Loucy (cell line): ENCODE data around the gene JTB.
A peak's percentile ranks its signal among the peaks of the same experiment; 100 is the strongest.

Source experiments
- H2AFZ ChIP-seq: fragments of 200-600 bp; sonication (generic); 2 replicates; pipeline ENCODE4 v1.6.0; 2016; ENCODE audit warnings: antibody characterized with exemption, mild to moderate bottlenecking, low read length, moderate library complexity
- H3F3A ChIP-seq: fragments of 200-600 bp; 2 replicates; pipeline ENCODE4 v1.6.0; 2016; ENCODE audit warnings: antibody characterized with exemption, low read depth, mild to moderate bottlenecking
- H3K27me3 ChIP-seq: fragments of 200-600 bp; sonication (generic); 2 replicates; pipeline ENCODE4 v1.6.1; 2014; ENCODE audit warnings: low read length, mild to moderate bottlenecking; ENCODE audit not compliant: insufficient read depth, poor library complexity, severe bottlenecking
- H3K36me3 ChIP-seq: fragments of 200-600 bp; sonication (generic); 2 replicates; pipeline ENCODE4 v1.6.1; 2016; ENCODE audit warnings: low read length; ENCODE audit not compliant: insufficient read depth
- H3K4me1 ChIP-seq: fragments of 200-600 bp; sonication (generic); 2 replicates; pipeline ENCODE4 v1.5.1; 2014; ENCODE audit warnings: low read length, mild to moderate bottlenecking; ENCODE audit not compliant: insufficient read depth, poor library complexity, severe bottlenecking
- H3K4me2 ChIP-seq: fragments of 200-600 bp; sonication (generic); 2 replicates; pipeline ENCODE4 v1.6.0; 2014; ENCODE audit warnings: antibody characterized with exemption, low read length, low read depth, mild to moderate bottlenecking; ENCODE audit not compliant: poor library complexity, severe bottlenecking
- H3K4me3 ChIP-seq: fragments of 200-600 bp; sonication (generic); 2 replicates; pipeline ENCODE4 v1.5.1; 2014; ENCODE audit warnings: low read length, mild to moderate bottlenecking, mixed read lengths; ENCODE audit not compliant: poor library complexity, severe bottlenecking
- H3K79me2 ChIP-seq: fragments of 200-600 bp; sonication (generic); 2 replicates; pipeline ENCODE4 v1.6.1; 2014; ENCODE audit warnings: low read length; ENCODE audit not compliant: insufficient read depth
- H3K9ac ChIP-seq: fragments of 200-600 bp; sonication (generic); 2 replicates; pipeline ENCODE4 v1.6.0; 2014; ENCODE audit warnings: mild to moderate bottlenecking, low read depth, low read length, moderate library complexity; ENCODE audit not compliant: poor library complexity, severe bottlenecking
- H3K9me2 ChIP-seq: fragments of 200-600 bp; sonication (generic); replicated peaks from 2 replicates; pipeline ENCODE4 v1.6.1; 2016; ENCODE audit warnings: low read depth, low read length, mixed read lengths
- H3K9me3 ChIP-seq: fragments of 200-600 bp; sonication (generic); 2 replicates; pipeline ENCODE4 v1.6.1; 2014; ENCODE audit warnings: mild to moderate bottlenecking, antibody characterized with exemption, low read length, low read depth; ENCODE audit not compliant: insufficient read depth
- H4K20me1 ChIP-seq: fragments of 200-600 bp; sonication (generic); 2 replicates; pipeline ENCODE4 v1.6.0; 2014; ENCODE audit warnings: antibody characterized with exemption, low read length, mild to moderate bottlenecking; ENCODE audit not compliant: insufficient read depth, poor library complexity, severe bottlenecking
- CTCF ChIP-seq: fragments of 200-600 bp; sonication (generic); conservative IDR thresholded peaks from 2 replicates; pipeline ENCODE4 v1.5.1; 2014; ENCODE audit warnings: mild to moderate bottlenecking, antibody characterized with exemption, low read length
- EZH2phosphoT487 ChIP-seq: fragments of 200-600 bp; IDR thresholded peaks from 2 replicates; pipeline ENCODE4 v1.6.1; 2018; ENCODE audit warnings: antibody characterized with exemption, mild to moderate bottlenecking, moderate library complexity, borderline replicate concordance

The JTB gene

GRCh38 chr1:153977250-153978240 lies at the start of gene JTB:
JTB (minus strand) TSS chr1:153977674; CDS start chr1:153977252, 422 bp downstream.
- Histone ChIP-seq H3K27me3 (no peaks in the 10 kb centered on the region), H3K4me3 (peak within 1 kb of the TSS; percentile 98), H3K9me3 (no peaks in the 10 kb centered on the region), H2AFZ (peak within 1 kb of the TSS; percentile 96), H4K20me1 (peaks cover 8% of the 10 kb centered on the region), H3K9me2 (no peaks in the 10 kb centered on the region), H3K79me2 (peaks cover 31% of the 10 kb centered on the region), H3F3A (no peaks in the 10 kb centered on the region), H3K9ac (peak within 1 kb of the TSS; percentile 96), H3K4me1 (peaks cover 21% of the 10 kb centered on the region), H3K36me3 (peaks cover 12% of the 10 kb centered on the region; the same call in 1 of the 2 replicates), H3K4me2 (peak within 1 kb of the TSS; percentile 78)
- no peak for TF ChIP-seq EZH2phosphoT487
- TF ChIP-seq CTCF = no peak

- Histone ChIP-seq H3K4me1 (no peaks in the 10 kb centered on the region), H3K9ac (no peak overlapping the region), H2AFZ (no peak overlapping the region), H3F3A (no peaks in the 10 kb centered on the region), H3K9me2 (no peaks in the 10 kb centered on the region), H3K36me3 (no peaks in the 10 kb centered on the region), H3K27me3 (no peaks in the 10 kb centered on the region), H3K4me3 (no peak overlapping the region), H3K4me2 (no peak overlapping the region), H3K9me3 (no peaks in the 10 kb centered on the region), H3K79me2 (no peaks in the 10 kb centered on the region), H4K20me1 (no peaks in the 10 kb centered on the region)
- TF ChIP-seq CTCF (no peak), EZH2phosphoT487 (no peak)
Measured at GRCh38 chr1:154019940-154020339, 42.5 kb upstream of the JTB start.

- Histone ChIP-seq H3K9ac (no peak overlapping the region), H3K36me3 (no peaks in the 10 kb centered on the region), H3K9me3 (no peaks in the 10 kb centered on the region), H2AFZ (no peak overlapping the region), H3K9me2 (no peaks in the 10 kb centered on the region), H3K4me1 (no peaks in the 10 kb centered on the region), H3K79me2 (no peaks in the 10 kb centered on the region), H3F3A (no peaks in the 10 kb centered on the region), H3K4me3 (no peak overlapping the region), H4K20me1 (no peaks in the 10 kb centered on the region), H3K4me2 (no peak overlapping the region), H3K27me3 (no peaks in the 10 kb centered on the region)
- no peak for TF ChIP-seq CTCF
- no peak for TF ChIP-seq EZH2phosphoT487
Measured at GRCh38 chr1:154019269-154019668, 41.8 kb upstream of the JTB start.
